SW 1271 (cell line): ENCODE measurements around the gene TSSK1B.
"Not testable (repeated sequence)": the region's sequence is repeated elsewhere in the genome, so short reads cannot be mapped to it uniquely, and the experiment has no call there.

Experiments
- DNase-seq, 2 experiments: peaks; one replicate each; lab custom pipeline; 2025; lab: John Stamatoyannopoulos, UW

TSSK1B gene

GRCh38 chr5:113434889-113435288 is at the start of gene TSSK1B:
Gene TSSK1B, minus strand, starts transcription at chr5:113434989. Its CDS starts 150 bp downstream, at chr5:113434839.
- DNase-seq = no peak

GRCh38 chr5:113480243-113480642 is 45.5 kb upstream of the TSSK1B start:
- DNase-seq = no peak

DNA sequence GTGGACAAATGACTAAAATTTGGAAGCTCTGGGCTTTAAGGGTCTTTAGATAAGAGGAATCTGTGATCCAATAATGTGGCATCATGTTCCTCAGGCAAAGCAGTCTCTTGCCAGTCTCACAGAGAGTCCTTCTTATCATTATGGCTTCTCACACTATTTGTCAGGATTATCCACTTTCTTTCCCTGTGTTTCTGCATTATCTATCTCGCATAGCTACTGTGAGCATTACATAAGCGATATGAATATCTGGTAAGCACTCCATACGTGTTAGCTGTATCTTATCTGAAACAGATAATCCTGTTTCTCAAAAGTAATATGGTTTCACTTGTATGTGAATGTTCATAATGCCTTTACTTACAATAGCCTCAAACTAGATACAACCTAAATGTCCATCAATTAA is 43.9 kb upstream of the TSSK1B start:
- DNase-seq = no peak

- no peak for DNase-seq
Measured at GRCh38 chr5:113474100-113474728, 39.4 kb upstream of the TSSK1B start.

DNA sequence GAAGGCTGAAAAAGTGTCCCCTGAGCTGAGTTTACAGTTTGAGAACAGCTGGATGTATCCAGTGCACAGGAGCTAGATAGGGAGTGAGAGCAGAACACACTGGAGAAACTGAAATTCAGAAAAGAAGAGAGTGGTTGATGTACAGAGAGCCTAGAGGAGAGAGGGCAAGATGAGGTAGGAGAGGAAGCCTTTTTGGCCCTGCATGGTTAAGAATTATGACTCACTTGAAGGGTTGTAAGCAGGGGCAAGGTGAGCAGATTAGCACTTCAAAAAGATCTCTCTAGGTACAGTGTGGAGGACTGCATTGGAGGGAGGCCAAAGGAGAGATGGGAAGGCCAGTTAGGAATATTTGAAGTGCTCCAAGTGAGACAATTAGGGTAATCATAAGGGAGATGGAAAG is 28.2 kb upstream of the TSSK1B start:
- DNase-seq = no peak

DNA sequence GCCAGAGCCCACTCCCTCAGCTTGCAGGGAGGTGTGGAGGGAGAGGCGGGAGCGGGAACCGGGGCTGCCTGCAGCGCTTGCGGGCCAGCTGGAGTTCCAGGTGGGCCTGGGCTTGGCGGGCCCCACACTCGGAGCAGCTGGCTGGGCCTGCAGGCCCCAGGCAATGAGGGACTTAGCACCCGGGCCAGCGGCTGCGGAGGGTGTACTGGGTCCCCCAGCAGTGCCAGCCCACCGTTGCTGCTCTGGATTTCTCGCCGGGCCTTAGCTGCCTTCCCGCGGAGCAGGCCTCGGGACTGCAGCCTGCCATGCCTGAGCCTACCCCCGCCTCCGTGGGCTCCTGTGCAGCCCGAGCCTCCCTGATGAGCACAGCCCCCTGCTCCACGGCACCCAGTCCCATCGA is 22.3 kb upstream of the TSSK1B start:
- not testable (repeated sequence) for DNase-seq

GRCh38 chr5:113452941-113453340 is 18.2 kb upstream of the TSSK1B start:
- DNase-seq = no peak

- DNase-seq = no peak
Measured at GRCh38 chr5:113451797-113452196, 17.0 kb upstream of the TSSK1B start.

DNA sequence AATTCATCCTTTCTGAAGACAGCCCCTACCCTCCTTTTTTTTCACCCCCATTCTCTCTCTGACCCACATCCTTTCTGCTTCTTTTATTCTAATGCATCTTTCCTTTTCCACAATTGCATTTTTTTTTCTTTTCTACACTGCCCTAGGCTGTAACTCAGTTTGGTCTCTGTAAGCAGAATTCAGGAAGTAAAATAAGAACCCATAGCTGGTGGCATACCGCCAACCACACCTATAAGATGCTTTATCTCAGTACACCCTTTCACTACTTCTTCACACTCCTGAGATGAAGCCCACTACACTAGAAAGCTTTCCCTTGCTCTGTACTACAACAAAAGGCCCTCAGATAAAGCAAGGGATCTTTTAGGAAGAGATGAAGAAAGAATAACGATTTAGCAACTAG is 16.1 kb upstream of the TSSK1B start:
- no peak for DNase-seq

DNA sequence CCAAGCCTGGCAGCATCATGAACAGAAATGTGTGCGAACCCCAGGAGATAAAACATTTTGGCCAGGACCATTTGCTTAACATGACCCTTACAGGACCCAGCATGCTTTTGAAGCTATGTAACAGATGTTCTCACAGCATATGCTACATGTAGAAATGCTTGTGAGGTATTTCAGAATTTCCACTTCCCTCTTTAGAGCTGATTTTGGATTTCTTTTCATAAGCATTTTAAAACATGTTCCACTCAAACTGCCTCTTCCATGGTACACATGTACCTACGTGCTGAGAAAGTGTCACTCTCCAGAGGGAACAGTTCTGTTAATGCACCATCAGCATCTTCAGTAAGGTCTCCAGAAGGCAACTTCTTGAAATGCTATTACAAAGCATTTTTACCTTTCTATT is 15.7 kb upstream of the TSSK1B start:
- DNase-seq = no peak

DNA sequence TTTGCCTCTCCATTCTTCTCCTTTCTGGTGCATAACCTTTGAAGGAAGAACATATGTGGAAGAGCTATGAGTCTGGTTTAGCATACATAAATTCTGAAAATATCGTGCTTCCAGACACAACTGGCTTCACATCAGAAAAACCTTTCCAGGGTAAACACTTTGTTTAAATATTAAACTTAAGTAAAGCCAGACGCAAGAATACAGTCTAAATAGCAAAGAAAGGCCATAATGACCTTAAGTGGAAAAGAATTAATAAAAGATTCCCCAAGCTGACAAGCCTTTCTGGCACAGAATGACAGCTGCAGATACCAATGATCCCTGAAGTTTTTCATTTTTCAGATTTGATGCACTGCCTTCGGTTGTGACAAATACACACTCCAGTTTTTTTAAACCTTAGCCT is 13.5 kb upstream of the TSSK1B start:
- no peak for DNase-seq

- DNase-seq = peak in 1 of 2 experiments; percentile 12
Measured at GRCh38 chr5:113447498-113448050, 12.8 kb upstream of the TSSK1B start.

DNA sequence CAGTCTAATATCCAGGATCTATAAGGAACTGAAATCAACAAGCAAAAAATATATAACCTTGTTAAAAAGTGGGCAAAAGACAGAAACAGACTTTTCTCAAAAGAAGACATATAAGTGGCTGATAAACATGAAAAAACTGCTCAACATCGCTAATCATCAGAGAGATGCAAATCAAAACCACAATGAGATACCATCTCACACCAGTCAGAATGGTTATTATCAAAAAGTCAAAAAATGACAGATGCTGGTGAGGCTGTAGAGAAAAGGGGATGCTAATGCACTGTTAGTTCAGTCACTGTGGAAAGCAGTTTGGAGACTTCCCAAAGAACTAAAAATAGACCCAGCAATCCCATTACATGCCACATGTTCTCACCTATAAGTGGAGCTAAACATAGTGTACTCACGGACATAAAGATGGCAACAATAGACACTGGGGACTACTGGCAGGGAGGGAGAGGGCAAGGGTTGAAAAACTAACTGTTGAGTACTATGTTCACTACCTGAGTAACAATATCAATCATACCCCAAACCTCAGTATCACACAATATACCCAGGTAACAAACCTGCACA is 11.7 kb upstream of the TSSK1B start:
- no peak for DNase-seq

DNA sequence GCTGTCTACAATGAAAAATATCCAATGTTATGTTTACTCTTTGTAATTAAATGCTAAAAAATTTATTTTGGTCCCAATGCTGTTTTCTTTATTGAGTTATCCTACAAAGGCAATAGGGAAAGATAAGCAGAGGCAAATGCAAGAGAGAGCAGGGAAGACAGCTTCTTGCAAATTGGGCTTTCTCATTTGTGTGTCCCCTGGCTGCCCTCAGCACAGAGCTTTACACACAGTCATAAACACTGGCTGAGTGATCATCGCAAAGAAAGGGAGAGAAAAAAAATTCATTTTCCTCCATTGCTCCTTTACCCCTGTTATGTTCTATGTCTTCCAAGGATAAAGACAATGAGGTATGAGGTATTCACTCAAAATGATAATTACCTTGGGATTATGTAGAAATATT is 2.3 kb upstream of the TSSK1B start:
- DNase-seq = no peak

- DNase-seq = no peak
Measured at GRCh38 chr5:113435575-113435974, 786 bp upstream of the TSSK1B start.

- no peak for DNase-seq
Measured at GRCh38 chr5:113433862-113434612, 752 bp downstream of the TSSK1B start.

- no peak for DNase-seq
Measured at GRCh38 chr5:113433071-113433470, 1.7 kb downstream of the TSSK1B start.

- no peak for DNase-seq
Measured at GRCh38 chr5:113427871-113428574, 6.8 kb downstream of the TSSK1B start.

- no peak for DNase-seq
Measured at GRCh38 chr5:113425909-113426308, 8.9 kb downstream of the TSSK1B start.

GRCh38 chr5:113421693-113422092 is 13.1 kb downstream of the TSSK1B start:
- no peak for DNase-seq

- DNase-seq = no peak
Measured at GRCh38 chr5:113405530-113405929, 29.3 kb downstream of the TSSK1B start.

DNA sequence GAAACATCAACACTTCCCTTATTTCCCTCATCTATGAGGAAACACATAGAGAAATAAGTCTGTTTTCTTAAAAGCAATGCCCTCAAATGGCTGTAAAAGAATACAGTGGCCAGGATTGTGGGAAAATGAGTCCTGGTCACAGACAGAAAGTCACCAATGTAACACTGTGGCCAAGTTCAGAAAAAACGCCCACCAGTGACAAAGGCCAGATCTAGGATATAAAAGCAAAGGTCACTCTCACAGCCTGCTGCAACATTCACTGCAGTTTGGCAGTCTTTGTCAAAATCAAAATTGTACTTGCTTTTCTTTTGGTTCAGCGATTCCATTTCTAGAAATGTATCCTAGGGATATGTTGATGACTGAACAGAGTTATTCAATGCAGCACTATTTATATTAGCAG is 30.5 kb downstream of the TSSK1B start:
- DNase-seq = no peak
